ENCODE measurements around the gene ARHGEF12.

GRCh38 chr11:120386774-120387371 lies 50.7 kb downstream of the ARHGEF12 start:
- TF ChIP-seq EZH2 (IDR thresholded peaks at IDR 0.05; ENCODE audit: low read length): no peak
- no peak for TF ChIP-seq CTCF (optimal IDR thresholded peaks at IDR 0.05 in 1 of 3, IDR thresholded peaks at IDR 0.05 in 1 of 3, conservative IDR thresholded peaks at IDR 0.05 in 1 of 3; ENCODE audit: extremely low read depth in 1 of 3, insufficient read depth in 2 of 3, low read length in 3 of 3)
